ENCODE data around the gene BSPRY.

DNA sequence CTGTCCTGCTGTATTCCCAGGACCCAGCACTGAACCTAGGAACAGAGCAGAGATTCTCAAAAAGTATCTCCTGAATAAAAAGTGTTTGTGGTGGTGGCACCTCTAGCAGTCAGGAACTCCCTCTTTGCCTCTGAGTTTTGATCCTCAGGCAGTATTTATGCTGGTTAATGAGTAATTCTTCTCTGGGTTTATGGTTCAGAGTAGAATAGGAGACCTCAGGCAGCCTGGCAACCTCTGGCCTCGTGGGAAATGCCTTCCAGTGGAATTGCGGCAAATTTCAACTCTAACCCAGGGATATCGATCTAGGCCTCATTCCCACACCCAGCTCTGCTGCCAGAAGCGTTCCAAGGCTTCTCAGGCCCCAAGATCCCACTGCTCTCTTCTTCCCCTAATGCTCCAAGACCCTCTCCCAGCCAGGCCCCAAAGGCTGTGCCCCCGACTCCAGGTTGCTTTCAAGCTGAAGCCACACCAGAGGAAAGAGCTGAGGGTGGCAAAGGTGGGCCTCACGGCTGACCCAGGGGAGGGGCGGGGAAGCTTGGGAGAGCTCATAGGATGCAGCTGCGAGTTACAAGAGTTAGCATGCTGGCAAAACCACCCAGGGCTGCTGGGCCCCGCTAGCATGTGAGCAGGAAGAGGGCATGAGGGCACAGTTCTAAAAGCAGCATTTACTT, 38.4 kb downstream of the BSPRY start:
- TF ChIP-seq, protein P1, sequence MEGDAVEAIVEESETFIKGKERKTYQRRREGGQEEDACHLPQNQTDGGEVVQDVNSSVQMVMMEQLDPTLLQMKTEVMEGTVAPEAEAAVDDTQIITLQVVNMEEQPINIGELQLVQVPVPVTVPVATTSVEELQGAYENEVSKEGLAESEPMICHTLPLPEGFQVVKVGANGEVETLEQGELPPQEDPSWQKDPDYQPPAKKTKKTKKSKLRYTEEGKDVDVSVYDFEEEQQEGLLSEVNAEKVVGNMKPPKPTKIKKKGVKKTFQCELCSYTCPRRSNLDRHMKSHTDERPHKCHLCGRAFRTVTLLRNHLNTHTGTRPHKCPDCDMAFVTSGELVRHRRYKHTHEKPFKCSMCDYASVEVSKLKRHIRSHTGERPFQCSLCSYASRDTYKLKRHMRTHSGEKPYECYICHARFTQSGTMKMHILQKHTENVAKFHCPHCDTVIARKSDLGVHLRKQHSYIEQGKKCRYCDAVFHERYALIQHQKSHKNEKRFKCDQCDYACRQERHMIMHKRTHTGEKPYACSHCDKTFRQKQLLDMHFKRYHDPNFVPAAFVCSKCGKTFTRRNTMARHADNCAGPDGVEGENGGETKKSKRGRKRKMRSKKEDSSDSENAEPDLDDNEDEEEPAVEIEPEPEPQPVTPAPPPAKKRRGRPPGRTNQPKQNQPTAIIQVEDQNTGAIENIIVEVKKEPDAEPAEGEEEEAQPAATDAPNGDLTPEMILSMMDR (IDR thresholded peaks at IDR 0.05) = no peak
- peak in 2 of 3 donors; percentile 3 to 22 for TF ChIP-seq POLR2AphosphoS5 (IDR thresholded peaks at IDR 0.05)
- TF ChIP-seq EP300 (IDR thresholded peaks at IDR 0.05; ENCODE audit: low read depth) = no peak

Data from transverse colon (tissue), 4 donors.